ENCODE results near the gene RAD51B. TPM values are rescaled to one million over a fixed set of nuclear protein-coding genes. Genes with fewer than 3 reads are reported as not detected.

The RAD51B gene
- total RNA-seq, 6 experiments from 2014 or later: 2.7 to 5.8 (median 4.3) TPM

DNA sequence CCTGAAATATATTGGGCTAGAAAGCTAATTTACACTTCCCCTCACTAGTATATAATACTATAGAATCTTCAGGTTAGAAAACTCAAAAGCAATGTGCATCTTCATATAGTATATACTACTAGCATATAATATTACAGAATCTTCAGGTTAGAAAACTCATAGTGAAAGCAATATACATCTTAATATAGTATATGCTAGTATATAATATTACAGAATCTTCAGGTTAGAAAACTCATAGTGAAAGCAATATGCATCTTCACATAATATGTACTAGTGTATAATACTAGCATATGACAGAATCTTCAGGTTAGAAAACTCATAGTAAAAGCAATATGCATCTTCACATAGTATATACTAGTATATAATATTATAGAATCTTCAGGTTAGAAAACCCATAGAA lies 643.7 kb downstream of the RAD51B start:
- Histone ChIP-seq H3K9me3 (no peaks in the 10 kb centered on the region), H3K27me3 (no peaks in the 10 kb centered on the region), H3K27ac (no peak overlapping the region), H3K36me3 (no peaks in the 10 kb centered on the region), H3K4me1 (peaks cover 0 to 30% (median 5%) of the 10 kb centered on the region in 4 donors), H3K4me3 (no peak overlapping the region)
- DNase-seq (no peak), ATAC-seq (no peak)
- intact Hi-C loops (cut with DNase I): no loop called here
- TF ChIP-seq, protein P1, sequence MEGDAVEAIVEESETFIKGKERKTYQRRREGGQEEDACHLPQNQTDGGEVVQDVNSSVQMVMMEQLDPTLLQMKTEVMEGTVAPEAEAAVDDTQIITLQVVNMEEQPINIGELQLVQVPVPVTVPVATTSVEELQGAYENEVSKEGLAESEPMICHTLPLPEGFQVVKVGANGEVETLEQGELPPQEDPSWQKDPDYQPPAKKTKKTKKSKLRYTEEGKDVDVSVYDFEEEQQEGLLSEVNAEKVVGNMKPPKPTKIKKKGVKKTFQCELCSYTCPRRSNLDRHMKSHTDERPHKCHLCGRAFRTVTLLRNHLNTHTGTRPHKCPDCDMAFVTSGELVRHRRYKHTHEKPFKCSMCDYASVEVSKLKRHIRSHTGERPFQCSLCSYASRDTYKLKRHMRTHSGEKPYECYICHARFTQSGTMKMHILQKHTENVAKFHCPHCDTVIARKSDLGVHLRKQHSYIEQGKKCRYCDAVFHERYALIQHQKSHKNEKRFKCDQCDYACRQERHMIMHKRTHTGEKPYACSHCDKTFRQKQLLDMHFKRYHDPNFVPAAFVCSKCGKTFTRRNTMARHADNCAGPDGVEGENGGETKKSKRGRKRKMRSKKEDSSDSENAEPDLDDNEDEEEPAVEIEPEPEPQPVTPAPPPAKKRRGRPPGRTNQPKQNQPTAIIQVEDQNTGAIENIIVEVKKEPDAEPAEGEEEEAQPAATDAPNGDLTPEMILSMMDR (IDR thresholded peaks at IDR 0.05): no peak
- TF ChIP-seq POLR2A (IDR thresholded peaks at IDR 0.05): no peak

DNA sequence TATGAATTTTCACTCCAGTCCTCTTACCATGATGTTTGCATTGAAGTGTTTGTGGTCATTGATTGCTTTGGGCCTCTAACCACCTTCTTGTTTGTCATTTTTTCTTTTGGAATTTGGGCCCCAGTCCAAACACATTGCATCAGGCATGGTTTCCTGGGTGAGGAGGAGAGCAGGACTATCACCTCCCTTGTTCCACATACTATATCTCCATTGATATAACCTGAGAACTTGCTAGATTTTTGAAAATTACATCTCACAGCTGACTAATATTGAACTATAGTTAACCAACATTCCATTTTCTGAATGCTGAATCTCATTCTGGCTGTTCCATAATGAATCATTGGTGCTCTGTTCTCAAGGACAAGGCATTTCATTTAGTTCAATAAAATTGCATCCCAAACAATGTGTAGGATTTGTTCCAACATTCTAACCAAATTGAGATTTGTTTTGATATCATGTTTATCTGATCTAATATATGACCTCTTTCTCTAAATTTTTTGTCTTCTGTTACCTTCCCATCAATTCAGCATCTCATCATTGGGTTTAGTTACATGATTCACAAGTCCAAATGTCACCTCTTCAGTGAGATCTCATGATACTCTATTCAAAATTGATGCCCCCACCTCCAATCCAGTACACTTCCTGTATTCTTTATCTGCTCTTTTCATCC lies 644.3 kb downstream of the RAD51B start:
- no peaks in the 10 kb centered on the region for H3K27me3 ChIP-seq
- DNase-seq: peak in 1 of 3 donors; percentile 61
- TF ChIP-seq, protein P1 (IDR thresholded peaks at IDR 0.05): no peak
- no peak for TF ChIP-seq POLR2A (IDR thresholded peaks at IDR 0.05)
- H3K9me3 ChIP-seq: no peaks in the 10 kb centered on the region
- peaks cover 0 to 31% (median 3%) of the 10 kb centered on the region in 4 donors for H3K4me1 ChIP-seq
- peak overlapping the region in 1 of 3 donors; percentile 26 for H3K27ac ChIP-seq
- peak; percentile 52 to 66 (median 61) for ATAC-seq
- H3K36me3 ChIP-seq: no peaks in the 10 kb centered on the region
- no peak overlapping the region for H3K4me3 ChIP-seq
- intact Hi-C loops (cut with DNase I): no loop called here

DNA sequence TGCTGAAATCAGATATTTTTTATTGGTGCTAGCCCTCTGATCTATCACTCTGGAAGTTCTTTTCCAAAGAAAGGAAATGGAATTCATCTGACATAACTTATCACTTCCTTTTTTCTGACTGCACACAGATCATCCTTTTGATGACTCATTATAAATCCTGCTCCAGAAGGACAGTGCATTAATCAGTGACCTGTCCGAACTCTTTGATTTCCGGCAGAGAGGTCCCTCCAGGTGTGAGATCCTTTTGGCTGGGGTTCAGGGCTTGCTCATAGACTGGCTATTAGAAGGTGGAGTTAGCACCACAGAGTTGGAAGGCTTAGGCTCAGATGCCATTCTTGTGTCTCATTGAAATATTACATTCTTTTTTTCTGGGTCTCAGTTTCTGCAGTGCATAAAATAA lies 645.1 kb downstream of the RAD51B start:
- ATAC-seq (peak in 3 of 4 donors; percentile 2 to 77 (median 17)), DNase-seq (peak in 1 of 3 donors; percentile 68)
- intact Hi-C loops (cut with DNase I): no loop called here
- Histone ChIP-seq H3K27me3 (no peaks in the 10 kb centered on the region), H3K36me3 (no peaks in the 10 kb centered on the region), H3K4me3 (no peak overlapping the region), H3K27ac (peak overlapping the region in 2 of 3 donors; percentile 10 to 26), H3K4me1 (peaks cover 0 to 33% (median 4%) of the 10 kb centered on the region in 4 donors), H3K9me3 (no peaks in the 10 kb centered on the region)
- TF ChIP-seq, protein P1 (IDR thresholded peaks at IDR 0.05): no peak
- no peak for TF ChIP-seq POLR2A (IDR thresholded peaks at IDR 0.05)
- 20% methylated on average over 2 of the region's 2 CpGs for WGBS (ENCODE audit: insufficient coverage, low coverage, low lambda C conversion rate, missing lambda C conversion rate)

DNA sequence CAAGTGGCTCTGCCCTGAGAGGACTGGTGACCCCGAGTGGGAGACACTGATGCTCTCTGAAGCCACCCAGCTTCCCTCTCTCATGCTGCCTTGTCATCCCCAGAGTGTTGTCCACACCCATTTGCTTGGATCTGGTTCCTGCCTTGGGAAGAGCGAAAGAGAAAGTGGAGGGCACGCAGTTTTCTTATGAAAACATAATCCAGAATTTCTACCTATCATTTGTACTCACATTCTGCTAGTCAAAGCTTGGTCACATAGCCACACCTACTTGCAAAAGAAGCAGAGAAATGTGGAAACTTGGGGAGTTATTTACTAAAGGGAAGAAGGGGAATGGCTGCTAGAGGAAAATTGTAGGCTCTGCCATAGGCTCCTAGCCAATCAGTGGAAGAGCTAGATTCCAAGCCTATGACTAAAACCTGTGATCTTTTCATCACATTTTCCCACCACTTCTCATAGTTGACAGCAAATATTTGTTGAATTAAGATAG lies 647.0 kb downstream of the RAD51B start:
- H3K4me1 ChIP-seq: peaks cover 0 to 39% (median 3%) of the 10 kb centered on the region in 4 donors
- DNase-seq: no peak
- 40% methylated on average over 1 of the region's 3 CpGs for WGBS (ENCODE audit: insufficient coverage, low coverage, low lambda C conversion rate, missing lambda C conversion rate)
- H3K27ac ChIP-seq: peak overlapping the region in 1 of 3 donors; percentile 6
- no peaks in the 10 kb centered on the region for H3K27me3 ChIP-seq
- no peaks in the 10 kb centered on the region for H3K36me3 ChIP-seq
- TF ChIP-seq, protein P1 (IDR thresholded peaks at IDR 0.05): no peak
- no peak for TF ChIP-seq POLR2A (IDR thresholded peaks at IDR 0.05)
- H3K4me3 ChIP-seq: no peak overlapping the region
- H3K9me3 ChIP-seq: no peaks in the 10 kb centered on the region
- ATAC-seq: peak in 1 of 4 donors; percentile 10
- intact Hi-C loops (cut with DNase I): no loop called here
